DMS79 treated with DMSO at 0.1 percent for 48 hours (cell line): ENCODE measurements around the gene CTBP2.
"Not testable (repeated sequence)": the region's sequence is repeated elsewhere in the genome, so short reads cannot be mapped to it uniquely, and the experiment has no call there.

Experiments
- DNase-seq: peaks from one replicate; lab custom pipeline; 2025; lab: John Stamatoyannopoulos, UW

The CTBP2 gene

GRCh38 chr10:124997771-124998623 lies 162.4 kb downstream of the CTBP2 start:
- DNase-seq = no peak

- DNase-seq = no peak
These were observed 163.1 kb downstream of the CTBP2 start for GRCh38 chr10:124997306-124997705.

- DNase-seq = no peak
These were observed 163.5 kb downstream of the CTBP2 start for GRCh38 chr10:124996854-124997215.

- DNase-seq = no peak
These were observed 164.1 kb downstream of the CTBP2 start for GRCh38 chr10:124996127-124996853.

GRCh38 chr10:124995605-124996004 lies 164.8 kb downstream of the CTBP2 start:
- no peak for DNase-seq

GRCh38 chr10:124994573-124995473 lies 165.5 kb downstream of the CTBP2 start:
- no peak for DNase-seq

GRCh38 chr10:124993736-124994451 lies 166.5 kb downstream of the CTBP2 start:
- DNase-seq = no peak

GRCh38 chr10:124993345-124993708 lies 167.0 kb downstream of the CTBP2 start:
- DNase-seq = no peak

- peak; percentile 0 for DNase-seq
These were observed 167.7 kb downstream of the CTBP2 start for GRCh38 chr10:124992462-124993344.

GRCh38 chr10:124991835-124992234 lies 168.5 kb downstream of the CTBP2 start:
- DNase-seq = no peak

GRCh38 chr10:124990671-124991625 lies 169.4 kb downstream of the CTBP2 start:
- DNase-seq = no peak

- DNase-seq = no peak
These were observed 170.8 kb downstream of the CTBP2 start for GRCh38 chr10:124989526-124989925.

GRCh38 chr10:124988753-124989152 lies 171.6 kb downstream of the CTBP2 start:
- DNase-seq = not testable (repeated sequence)

- no peak for DNase-seq
These were observed 172.6 kb downstream of the CTBP2 start for GRCh38 chr10:124987788-124988187.

GRCh38 chr10:124985162-124985561 lies 175.2 kb downstream of the CTBP2 start:
- no peak for DNase-seq

GRCh38 chr10:124984376-124984775 lies 176.0 kb downstream of the CTBP2 start:
- no peak for DNase-seq

- no peak for DNase-seq
These were observed 177.0 kb downstream of the CTBP2 start for GRCh38 chr10:124983321-124983720.

GRCh38 chr10:124978376-124978725 lies 182.0 kb downstream of the CTBP2 start:
- DNase-seq = no peak

- DNase-seq = peak; percentile 6
These were observed 182.6 kb downstream of the CTBP2 start for GRCh38 chr10:124977648-124978375.
